ENCODE results near the gene CASP8.
"Not testable (repeated sequence)": the region's sequence is repeated elsewhere in the genome, so short reads cannot be mapped to it uniquely, and the experiment has no call there.

The CASP8 gene

DNA sequence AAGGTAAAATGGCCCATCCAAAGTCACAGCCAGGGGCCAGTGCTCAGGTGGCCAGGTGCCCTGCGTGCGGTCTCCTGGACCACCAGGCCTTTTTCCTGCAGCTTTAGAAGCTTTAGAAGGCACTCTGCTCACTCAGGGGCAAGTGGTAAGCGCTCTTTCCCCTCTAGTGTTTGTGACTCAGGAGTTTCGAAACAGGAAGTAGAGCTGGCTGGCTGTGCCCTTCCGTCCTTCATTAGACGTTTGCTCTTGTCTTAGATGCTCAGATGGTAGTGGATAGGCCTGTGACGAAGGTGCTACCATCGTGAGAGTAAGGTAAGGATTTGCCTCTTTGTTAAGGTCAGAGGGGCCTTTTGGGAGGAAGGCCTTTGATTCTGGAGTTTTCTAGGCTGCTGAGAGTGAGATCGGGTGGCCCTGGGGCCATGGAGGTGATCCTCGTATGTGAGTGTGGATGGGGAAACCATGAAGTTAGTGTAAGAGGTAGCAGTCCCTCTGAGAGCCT is at the start of gene CASP8:
Gene CASP8 (plus strand): TSS at position 235 of the 499 bp plus-strand sequence. CDS start 5,951 bp downstream, outside the sequence.
- DNase-seq (ENCODE audit: low read depth, low spot score): no peak

- DNase-seq (ENCODE audit: low read depth, low spot score): no peak
These were observed 44.4 kb upstream of the CASP8 start for GRCh38 chr2:201215963-201216362.

DNA sequence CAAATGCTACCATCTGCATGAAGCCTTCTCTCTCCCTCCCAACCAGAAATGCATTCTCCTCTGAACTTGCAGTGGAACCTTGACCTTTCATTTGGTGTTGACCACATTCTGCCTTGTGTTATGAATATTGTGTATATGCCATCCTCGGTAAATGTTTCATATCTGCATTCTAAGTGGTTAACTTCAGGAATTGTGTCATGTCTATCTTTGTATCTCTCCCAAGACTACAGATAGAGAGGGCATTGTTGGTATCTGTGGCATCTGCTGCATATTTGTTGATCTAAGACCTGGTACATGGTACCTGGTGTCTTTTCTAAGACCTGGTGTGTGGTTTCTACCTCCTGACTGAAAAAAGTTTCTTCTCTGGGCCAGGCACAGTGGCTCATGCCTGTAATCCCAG is 43.4 kb upstream of the CASP8 start:
- DNase-seq (ENCODE audit: low read depth, low spot score): no peak

GRCh38 chr2:201218780-201219179 is 41.6 kb upstream of the CASP8 start:
- no peak for DNase-seq (ENCODE audit: low read depth, low spot score)

- DNase-seq (ENCODE audit: low read depth, low spot score): no peak
These were observed 40.8 kb upstream of the CASP8 start for GRCh38 chr2:201219328-201220096.

DNA sequence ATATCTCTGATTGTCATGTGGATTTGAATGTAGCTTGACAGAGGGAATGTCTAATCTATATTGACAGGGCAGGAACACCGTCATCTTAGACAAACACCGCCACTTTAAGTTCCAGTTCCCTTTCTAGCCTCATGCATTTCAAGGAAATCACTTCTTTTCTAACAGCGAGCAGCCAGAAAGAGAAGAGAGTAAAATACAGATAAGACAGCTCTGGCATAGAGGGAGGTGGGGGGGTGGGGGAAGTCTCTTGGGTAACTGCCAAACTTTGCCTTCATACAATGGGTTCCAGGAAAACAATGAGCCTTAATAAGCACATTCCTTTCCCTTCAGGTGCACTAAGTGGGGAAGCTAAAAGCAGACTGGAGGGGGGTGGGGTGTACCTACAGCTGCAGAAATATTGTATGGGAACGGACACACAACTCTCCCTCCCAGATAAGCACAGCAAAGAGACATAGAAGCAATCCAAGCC is 40.2 kb upstream of the CASP8 start:
- no peak for DNase-seq (ENCODE audit: low read depth, low spot score)

DNA sequence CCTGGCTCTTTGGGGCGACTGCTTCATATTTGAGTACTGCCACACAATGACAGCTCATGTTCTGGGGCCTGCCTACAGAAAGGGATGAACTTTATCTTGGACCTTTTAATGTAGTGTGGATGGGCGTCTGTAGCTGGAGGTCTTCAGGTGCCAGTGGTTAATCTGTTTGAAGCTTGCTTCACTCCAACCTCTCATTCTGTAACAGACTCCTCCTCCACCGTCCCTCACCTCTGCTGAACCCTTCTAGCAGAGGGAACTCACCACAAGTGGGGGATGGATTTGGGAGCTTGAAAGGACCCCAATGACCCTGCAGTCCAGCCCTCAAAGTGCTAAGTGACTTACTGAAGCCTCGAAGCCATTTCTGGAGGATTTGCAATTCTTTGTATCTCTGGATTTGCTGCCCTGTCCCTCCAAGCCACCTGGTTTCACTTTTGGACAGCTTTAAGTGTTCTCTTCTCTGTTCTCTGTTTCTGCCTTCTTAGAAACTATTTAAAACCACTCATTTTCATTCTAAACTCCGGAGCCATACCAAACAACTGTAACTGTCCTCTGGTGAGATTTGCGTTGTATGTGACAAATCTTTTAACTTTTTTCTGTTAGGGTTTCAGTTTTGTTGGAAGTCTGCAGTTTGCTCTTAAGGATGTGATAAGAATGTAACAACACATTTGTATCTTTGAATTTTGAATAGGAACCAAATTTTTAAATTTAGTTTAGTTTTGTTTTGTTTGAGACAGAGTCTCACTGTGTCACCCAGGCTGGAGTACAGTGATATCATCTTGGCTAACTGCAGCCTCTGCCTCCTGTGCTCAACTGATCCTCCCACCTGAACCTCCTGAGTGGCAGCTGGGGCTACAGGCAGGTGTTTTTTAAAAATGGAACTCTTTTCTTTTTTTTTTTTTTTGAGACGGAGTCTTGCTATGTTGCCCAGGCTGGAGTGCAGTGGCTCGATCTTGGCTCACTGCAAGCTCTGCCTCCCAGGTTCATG is 37.0 kb upstream of the CASP8 start:
- DNase-seq (ENCODE audit: low read depth, low spot score): no peak

DNA sequence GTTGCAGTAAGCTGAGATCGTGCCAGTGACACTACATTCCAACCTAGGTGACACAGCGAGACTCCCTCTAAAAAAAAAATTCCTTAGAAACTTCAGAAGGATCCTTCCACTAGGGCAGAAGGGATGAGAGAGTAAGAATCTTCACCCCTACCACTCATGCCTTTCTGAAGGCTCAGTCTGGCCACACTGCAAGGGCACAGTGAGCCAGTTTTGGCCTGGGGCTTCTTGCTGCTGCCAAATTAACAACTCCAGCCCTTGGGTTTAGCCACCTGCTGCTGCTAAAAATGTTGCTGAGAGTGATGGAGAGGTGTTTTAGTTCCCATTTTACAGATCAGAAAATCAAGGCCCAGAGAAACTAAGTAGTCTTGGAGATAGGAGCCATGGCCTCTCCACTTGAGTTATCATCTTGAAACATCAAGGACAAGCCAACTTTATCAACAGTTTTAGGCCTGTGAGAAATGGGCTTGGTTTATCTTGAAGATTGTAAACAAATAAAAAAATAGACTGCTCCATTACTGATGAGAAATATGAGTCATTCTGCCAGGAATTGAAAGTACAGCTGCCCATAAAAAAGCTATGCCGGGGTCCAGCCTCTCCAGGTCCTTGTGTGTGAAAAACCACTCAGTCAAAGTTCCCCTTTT is 31.9 kb upstream of the CASP8 start:
- no peak for DNase-seq (ENCODE audit: low read depth, low spot score)

DNA sequence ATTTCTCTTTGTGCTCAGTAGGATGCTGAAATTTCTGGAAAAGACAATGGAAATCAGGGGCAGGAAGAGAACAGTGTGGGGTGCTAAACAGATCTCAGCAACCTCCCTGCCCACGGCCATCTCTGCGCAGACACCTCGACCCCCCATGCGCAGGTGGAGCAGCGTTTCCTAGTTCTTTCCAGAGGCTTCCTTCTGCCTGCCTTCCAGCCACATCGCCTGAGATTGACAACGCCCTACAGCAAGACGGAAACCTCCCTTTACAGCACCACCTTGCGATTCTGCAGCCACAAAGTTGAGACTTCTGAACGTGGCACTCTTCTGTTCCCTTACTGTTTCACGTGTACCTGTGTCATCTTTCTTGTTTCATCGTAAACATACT is 31.4 kb upstream of the CASP8 start:
- no peak for DNase-seq (ENCODE audit: low read depth, low spot score)

DNA sequence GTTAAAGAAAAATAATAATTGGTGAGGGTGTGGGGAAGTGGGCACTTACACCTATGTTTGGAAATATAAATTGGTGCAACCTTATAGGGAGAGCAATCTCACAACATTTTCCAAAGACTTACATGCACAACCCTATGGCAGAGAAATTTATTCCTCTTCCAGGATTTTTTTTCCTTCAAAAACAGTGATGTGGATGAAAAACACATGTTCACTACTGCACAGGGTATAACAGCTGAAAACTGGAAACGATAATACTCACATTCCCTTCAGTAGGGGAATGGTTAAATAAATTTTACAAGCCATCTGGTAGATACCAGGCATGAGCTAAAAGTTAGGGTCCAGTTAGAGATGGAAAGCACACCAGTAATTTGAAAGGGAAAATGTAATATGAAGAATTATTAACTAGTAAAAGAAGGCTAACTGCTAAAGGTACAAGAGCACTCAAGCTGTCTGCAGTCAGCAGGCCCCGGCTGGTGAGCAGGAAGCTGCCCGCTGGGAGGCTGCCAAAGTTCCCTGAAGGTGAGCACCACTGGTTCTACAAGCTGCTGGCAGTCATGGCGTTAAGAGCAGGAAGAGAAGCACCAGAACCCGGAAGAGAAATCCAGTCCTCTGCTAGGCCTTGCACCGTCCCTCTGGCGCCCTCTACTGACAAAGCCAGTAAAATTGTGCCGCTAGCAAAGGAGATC is 28.4 kb upstream of the CASP8 start:
- peak; percentile 59 for DNase-seq (ENCODE audit: low read depth, low spot score)

DNA sequence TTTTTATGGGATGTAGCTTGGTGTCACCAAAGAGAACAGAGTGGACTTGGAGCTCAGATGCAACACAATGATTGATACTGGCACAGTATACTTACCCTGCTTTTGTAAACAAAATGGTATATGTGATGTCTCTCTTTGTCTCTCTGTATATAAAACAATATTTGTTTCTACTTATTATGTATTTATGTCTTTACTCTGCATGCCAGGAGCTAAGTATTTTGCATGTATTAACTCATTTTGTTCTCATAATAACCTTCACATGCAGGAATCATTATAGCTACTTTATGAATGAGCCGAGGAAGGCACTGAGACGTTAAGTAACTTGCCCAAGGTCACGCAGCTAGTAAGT is 27.9 kb upstream of the CASP8 start:
- no peak for DNase-seq (ENCODE audit: low read depth, low spot score)

- no peak for DNase-seq (ENCODE audit: low read depth, low spot score)
These were observed 27.0 kb upstream of the CASP8 start for GRCh38 chr2:201233192-201233811.

DNA sequence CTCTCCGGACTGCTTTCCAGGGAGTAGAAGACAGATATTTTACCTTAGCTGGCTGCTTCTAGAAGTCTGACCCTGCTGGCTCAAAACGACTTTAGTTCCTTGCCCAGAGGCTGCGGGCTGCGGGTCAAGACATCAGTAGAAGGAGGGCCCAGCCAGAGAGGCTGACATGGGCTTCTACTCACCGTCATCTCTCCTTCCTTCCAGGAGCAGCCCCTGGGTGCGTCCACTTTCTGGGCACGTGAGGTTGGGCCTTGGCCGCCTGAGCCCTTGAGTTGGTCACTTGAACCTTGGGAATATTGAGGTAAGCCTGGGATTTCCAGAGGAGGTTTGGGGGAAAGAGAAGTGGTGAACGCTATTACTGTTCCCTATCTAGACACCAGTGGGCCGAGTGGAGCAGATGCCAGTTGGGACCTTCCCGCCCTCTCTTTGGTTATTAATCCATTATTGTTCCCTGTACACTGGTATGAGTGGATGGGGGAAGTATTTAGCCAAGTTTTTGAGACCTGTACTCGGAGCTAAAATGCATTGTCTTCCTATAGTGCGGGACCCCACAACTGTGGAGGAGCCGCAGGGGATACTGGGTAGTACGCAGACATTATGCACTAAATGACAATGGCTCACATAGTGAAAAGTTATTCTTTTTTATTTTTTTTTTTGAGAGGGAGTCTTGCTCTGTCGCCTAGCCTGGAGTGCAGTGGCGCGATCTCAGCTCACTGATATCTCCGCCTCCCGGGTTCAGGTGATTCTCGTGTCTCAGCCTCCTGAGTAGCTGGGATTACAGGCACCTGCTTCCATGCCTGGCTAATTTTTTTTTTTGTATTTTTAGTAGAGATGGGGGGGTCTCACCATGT is 26.3 kb upstream of the CASP8 start:
- DNase-seq (ENCODE audit: low read depth, low spot score): no peak

DNA sequence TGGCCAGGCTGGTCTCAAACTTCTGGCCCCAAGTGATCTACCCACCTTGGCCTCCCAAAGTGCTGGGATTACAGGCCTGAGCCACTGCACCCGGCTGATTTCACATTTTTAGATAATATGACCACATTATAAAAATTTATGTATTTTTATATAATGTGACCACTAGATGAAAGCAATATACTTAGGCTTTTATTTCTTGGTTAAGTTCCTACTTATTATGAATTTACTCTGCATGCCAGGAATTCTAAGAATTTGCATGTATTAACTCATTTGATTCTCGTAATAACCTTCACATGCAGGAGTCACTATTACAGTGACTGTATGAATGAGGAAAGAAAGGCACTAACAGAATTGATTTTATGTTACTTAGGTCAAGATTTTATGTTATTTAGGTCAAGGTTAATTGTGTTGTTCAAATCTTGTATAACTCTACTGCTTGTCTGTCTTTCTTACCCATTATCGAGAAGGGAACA is 25.6 kb upstream of the CASP8 start:
- DNase-seq (ENCODE audit: low read depth, low spot score): no peak

GRCh38 chr2:201235860-201236811 is 24.2 kb upstream of the CASP8 start:
- DNase-seq (ENCODE audit: low read depth, low spot score): peak; percentile 8

DNA sequence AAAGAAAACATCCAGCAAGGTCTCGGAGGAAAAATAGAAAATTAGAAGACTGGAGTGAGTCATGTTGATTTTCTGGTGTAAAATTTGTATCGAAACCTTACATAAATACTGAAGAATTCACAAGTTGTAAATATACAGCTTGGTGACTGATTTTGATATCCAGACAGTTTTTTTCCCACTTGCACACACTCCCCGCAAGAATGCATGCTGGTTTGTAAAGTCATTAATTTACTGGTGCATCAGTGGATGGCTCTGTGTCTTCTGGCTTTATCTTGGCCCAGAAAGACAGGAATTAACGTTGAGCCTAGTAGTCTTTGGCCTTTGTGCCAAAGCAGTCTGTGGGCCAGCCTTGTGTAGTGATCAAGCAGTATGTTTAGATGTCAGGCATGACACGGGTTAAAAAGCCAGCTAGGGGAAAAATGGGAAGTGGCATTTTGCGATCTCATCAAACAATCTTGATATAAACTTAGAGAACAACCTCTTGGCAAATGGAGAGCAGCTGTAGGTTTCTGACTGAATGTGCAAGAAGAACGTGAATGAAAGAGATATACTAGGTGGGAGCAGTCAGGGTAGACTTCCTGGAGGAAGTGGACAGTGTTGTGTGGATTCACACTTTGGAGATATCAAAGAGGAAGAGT is 22.7 kb upstream of the CASP8 start:
- DNase-seq (ENCODE audit: low read depth, low spot score): no peak

DNA sequence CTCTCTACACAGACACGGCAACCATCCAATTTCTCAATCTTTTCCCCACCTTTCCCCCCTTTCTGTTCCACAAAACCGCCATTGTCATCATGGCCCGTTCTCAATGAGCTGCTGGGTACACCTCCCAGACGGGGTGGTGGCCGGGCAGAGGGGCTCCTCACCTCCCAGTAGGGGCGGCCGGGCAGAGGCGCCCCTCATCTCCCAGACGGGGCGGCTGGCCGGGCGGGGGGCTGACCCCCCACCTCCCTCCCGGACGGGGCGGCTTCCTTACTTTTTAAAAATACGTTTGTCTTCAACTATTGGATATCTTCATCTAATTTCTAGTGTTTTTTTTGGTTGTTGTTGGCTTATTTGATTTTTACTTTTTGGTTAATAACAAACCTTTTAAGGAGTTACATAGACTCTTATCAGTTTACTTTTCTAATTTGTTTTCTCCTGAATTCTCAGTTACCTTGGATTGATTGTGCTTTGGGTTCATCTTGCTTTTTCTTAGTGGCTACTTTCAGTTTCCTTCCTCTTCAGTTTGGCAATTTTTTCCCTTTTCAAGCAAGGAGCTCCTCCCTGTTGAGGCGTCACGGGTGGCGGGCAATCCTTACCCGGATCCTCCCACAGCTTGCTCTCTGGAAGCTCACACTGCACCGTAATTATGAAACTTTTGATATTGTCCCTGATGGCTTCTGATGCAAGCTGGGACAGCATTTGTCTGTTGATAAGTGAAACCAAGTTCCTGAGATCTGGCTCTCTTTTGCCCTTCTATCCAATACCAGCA is 21.0 kb upstream of the CASP8 start:
- not testable (repeated sequence) for DNase-seq (ENCODE audit: low read depth, low spot score)
